MM.1S (cell line): Measurements from ENCODE around the gene ZBTB12.

Experiments used
- DNase-seq: peaks from one replicate; pipeline ENCODE4 v3.0.0-alpha.2; 2015
- H2AFZ ChIP-seq: fragments of 300-600 bp; sonication (generic); 2 replicates; pipeline ENCODE4 v1.6.0; 2016; ENCODE audit warnings: antibody characterized with exemption, low read length
- H3F3A ChIP-seq: fragments of 300-600 bp; sonication (generic); 2 replicates; pipeline ENCODE4 v1.6.1; 2016; ENCODE audit warnings: mild to moderate bottlenecking, antibody characterized with exemption, low read length, moderate library complexity, mixed read lengths; ENCODE audit not compliant: insufficient read depth
- H3K27ac ChIP-seq: fragments of 300-600 bp; sonication (generic); 2 replicates; pipeline ENCODE4 v1.5.1; 2016; ENCODE audit warnings: mild to moderate bottlenecking, low read length
- H3K27me3 ChIP-seq: fragments of 300-600 bp; sonication (generic); replicated peaks from 2 replicates; pipeline ENCODE4 v1.6.0; 2016; ENCODE audit warnings: low read length; ENCODE audit not compliant: insufficient read depth
- H3K36me3 ChIP-seq: fragments of 300-600 bp; sonication (generic); replicated peaks from 2 replicates; pipeline ENCODE4 v1.6.1; 2016; ENCODE audit warnings: mild to moderate bottlenecking, low read length, mixed read lengths; ENCODE audit not compliant: insufficient read depth
- H3K4me1 ChIP-seq: fragments of 300-600 bp; sonication (generic); 2 replicates; pipeline ENCODE4 v1.6.1; 2016; ENCODE audit warnings: low read length, mixed read lengths
- H3K4me2 ChIP-seq: fragments of 300-600 bp; sonication (generic); 2 replicates; pipeline ENCODE4 v1.6.0; 2016; ENCODE audit warnings: low read depth, low read length
- H3K4me3 ChIP-seq: fragments of 300-600 bp; sonication (generic); 2 replicates; pipeline ENCODE4 v1.5.1; 2016; ENCODE audit warnings: low read length, mixed read lengths
- H3K79me2 ChIP-seq: fragments of 300-600 bp; sonication (generic); 2 replicates; pipeline ENCODE4 v1.6.1; 2016; ENCODE audit warnings: mixed run types, low read length, mixed read lengths
- H3K9ac ChIP-seq: fragments of 300-600 bp; sonication (generic); 2 replicates; pipeline ENCODE4 v1.6.1; 2016; ENCODE audit warnings: low read length, mixed read lengths
- H3K9me2 ChIP-seq: fragments of 300-600 bp; sonication (generic); replicated peaks from 2 replicates; pipeline ENCODE4 v1.6.1; 2016; ENCODE audit warnings: mild to moderate bottlenecking, low read length, mixed read lengths; ENCODE audit not compliant: insufficient read depth
- H3K9me3 ChIP-seq: fragments of 300-600 bp; sonication (generic); replicated peaks from 2 replicates; pipeline ENCODE4 v1.6.1; 2016; ENCODE audit warnings: mild to moderate bottlenecking, low read length, mixed read lengths; ENCODE audit not compliant: insufficient read depth
- H4K20me1 ChIP-seq: fragments of 300-600 bp; sonication (generic); 2 replicates; pipeline ENCODE4 v1.6.1; 2016; ENCODE audit warnings: mild to moderate bottlenecking, low read length, moderate library complexity, mixed read lengths; ENCODE audit not compliant: insufficient read depth
- EZH2 ChIP-seq: fragments of 300-600 bp; sonication (generic); optimal IDR thresholded peaks from 2 replicates; pipeline ENCODE3; 2017; ENCODE audit warnings: low read depth, mild to moderate bottlenecking, antibody characterized with exemption, low read length, mixed read lengths
- EZH2phosphoT487 ChIP-seq: fragments of 300-600 bp; sonication (generic); IDR thresholded peaks from 2 replicates; pipeline ENCODE4 v1.6.1; 2018; ENCODE audit warnings: antibody characterized with exemption, low read length
- TF ChIP-seq, protein P1 (sequence below): fragments of 300-600 bp; sonication (generic); IDR thresholded peaks from 2 replicates; pipeline ENCODE4 v1.5.1; 2016; ENCODE audit warnings: antibody characterized with exemption, low read length, mixed read lengths

ZBTB12 gene

GRCh38 chr6:31862344-31863235 is 39.3 kb downstream of the ZBTB12 start, which contains the start of gene NEU1:
Gene NEU1 (minus strand): TSS chr6:31862821. CDS start chr6:31862776, 45 bp downstream.
- H4K20me1 ChIP-seq, result no peaks in the 10 kb centered on the region
- no peaks in the 10 kb centered on the region for H3K9me2 ChIP-seq
- peak within 1 kb of the TSS; percentile 98 for H3K4me2 ChIP-seq
- TF ChIP-seq EZH2 (no peak), EZH2phosphoT487 (no peak)
- TF ChIP-seq, protein P1, sequence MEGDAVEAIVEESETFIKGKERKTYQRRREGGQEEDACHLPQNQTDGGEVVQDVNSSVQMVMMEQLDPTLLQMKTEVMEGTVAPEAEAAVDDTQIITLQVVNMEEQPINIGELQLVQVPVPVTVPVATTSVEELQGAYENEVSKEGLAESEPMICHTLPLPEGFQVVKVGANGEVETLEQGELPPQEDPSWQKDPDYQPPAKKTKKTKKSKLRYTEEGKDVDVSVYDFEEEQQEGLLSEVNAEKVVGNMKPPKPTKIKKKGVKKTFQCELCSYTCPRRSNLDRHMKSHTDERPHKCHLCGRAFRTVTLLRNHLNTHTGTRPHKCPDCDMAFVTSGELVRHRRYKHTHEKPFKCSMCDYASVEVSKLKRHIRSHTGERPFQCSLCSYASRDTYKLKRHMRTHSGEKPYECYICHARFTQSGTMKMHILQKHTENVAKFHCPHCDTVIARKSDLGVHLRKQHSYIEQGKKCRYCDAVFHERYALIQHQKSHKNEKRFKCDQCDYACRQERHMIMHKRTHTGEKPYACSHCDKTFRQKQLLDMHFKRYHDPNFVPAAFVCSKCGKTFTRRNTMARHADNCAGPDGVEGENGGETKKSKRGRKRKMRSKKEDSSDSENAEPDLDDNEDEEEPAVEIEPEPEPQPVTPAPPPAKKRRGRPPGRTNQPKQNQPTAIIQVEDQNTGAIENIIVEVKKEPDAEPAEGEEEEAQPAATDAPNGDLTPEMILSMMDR, result no peak
- peak within 1 kb of the TSS; percentile 99 for H2AFZ ChIP-seq
- DNase-seq, result peak; percentile 100
- H3K79me2 ChIP-seq, result peaks cover 12% of the 10 kb centered on the region
- H3F3A ChIP-seq, result peaks cover 11% of the 10 kb centered on the region
- peak within 1 kb of the TSS; percentile 84 for H3K4me3 ChIP-seq
- peak within 1 kb of the TSS; percentile 79; the same call in 1 of the 2 replicates for H3K27ac ChIP-seq
- H3K36me3 ChIP-seq, result no peaks in the 10 kb centered on the region
- peak within 1 kb of the TSS; percentile 78 for H3K9ac ChIP-seq
- no peaks in the 10 kb centered on the region; the same call in 1 of the 2 replicates for H3K27me3 ChIP-seq
- H3K4me1 ChIP-seq, result peaks cover 5% of the 10 kb centered on the region
- no peaks in the 10 kb centered on the region for H3K9me3 ChIP-seq

GRCh38 chr6:31861919-31862343 is 40.0 kb downstream of the ZBTB12 start:
- Histone ChIP-seq H3K27ac (no peak overlapping the region), H3K4me3 (peak overlapping the region; percentile 84), H3K36me3 (no peaks in the 10 kb centered on the region), H3K4me2 (peak overlapping the region; percentile 98), H4K20me1 (no peaks in the 10 kb centered on the region), H3K9me3 (no peaks in the 10 kb centered on the region), H3K27me3 (no peaks in the 10 kb centered on the region), H3K79me2 (peaks cover 12% of the 10 kb centered on the region), H2AFZ (peak overlapping the region; percentile 63), H3K9me2 (no peaks in the 10 kb centered on the region), H3F3A (peaks cover 11% of the 10 kb centered on the region), H3K4me1 (peaks cover 5% of the 10 kb centered on the region), H3K9ac (peak overlapping the region; percentile 78)
- DNase-seq, result no peak
- TF ChIP-seq, protein P1, result no peak
- TF ChIP-seq EZH2, result no peak

- no peaks in the 10 kb centered on the region for H3K9me3 ChIP-seq
- peaks cover 12% of the 10 kb centered on the region for H3K79me2 ChIP-seq
- no peaks in the 10 kb centered on the region for H3K36me3 ChIP-seq
- H3K4me2 ChIP-seq, result no peak overlapping the region
- no peak overlapping the region for H3K4me3 ChIP-seq
- no peaks in the 10 kb centered on the region for H3K9me2 ChIP-seq
- H3K4me1 ChIP-seq, result peaks cover 5% of the 10 kb centered on the region
- no peaks in the 10 kb centered on the region for H3K27me3 ChIP-seq
- DNase-seq, result no peak
- TF ChIP-seq EZH2phosphoT487, result no peak
- TF ChIP-seq, protein P1, result no peak
- TF ChIP-seq EZH2, result no peak
- H2AFZ ChIP-seq, result no peak overlapping the region
- no peak overlapping the region for H3K27ac ChIP-seq
- H3K9ac ChIP-seq, result no peak overlapping the region
- H3F3A ChIP-seq, result peaks cover 11% of the 10 kb centered on the region
- H4K20me1 ChIP-seq, result no peaks in the 10 kb centered on the region
Measured at GRCh38 chr6:31861150-31861549, 40.7 kb downstream of the ZBTB12 start.
